ENCODE data around the gene COIL.

The COIL gene

DNA sequence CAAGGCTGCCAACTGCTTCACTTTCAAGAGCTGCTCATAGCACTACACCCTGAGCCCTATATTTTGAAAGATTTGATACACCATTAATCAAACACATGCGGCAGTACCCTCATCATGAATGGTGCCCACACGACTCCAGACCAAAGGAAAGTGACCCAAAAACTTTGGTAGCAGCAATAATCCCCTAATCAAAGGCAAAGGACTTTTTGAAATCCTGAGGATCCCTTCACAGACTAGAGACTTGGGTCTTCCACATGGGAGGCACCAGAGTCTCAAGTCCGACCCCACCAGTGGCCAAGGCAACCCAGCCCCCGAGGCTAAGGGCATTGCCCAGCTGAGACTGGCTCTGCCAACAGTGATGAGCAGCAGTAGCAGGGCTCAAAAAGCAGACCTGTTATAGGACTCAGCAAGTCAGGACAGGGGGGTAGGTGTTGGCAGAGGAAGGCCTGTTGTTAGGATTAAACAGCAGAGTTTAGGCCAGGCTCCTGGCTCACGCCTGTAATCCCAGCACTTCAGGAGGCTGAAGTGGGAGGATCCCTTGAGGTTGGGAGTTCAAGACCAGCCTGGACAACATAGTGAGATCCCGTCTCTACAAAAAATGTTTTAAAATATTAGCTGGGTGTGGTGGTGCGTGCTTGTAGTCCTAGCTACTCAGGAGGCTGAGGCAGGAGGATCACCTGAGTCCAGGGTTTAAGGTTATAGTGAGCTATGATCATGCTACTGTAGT lies 50.2 kb downstream of the COIL start:
- peaks cover 52% of the 10 kb centered on the region for H3K4me1 Mint-ChIP-seq
- H3K36me3 Mint-ChIP-seq: peaks cover 89% of the 10 kb centered on the region
- H3K27ac Mint-ChIP-seq: peak overlapping the region; percentile 92
- no peaks in the 10 kb centered on the region for H3K9me3 Mint-ChIP-seq
- peak overlapping the region; percentile 77 for H3K4me3 Mint-ChIP-seq
- no peak for ATAC-seq
- no peak for DNase-seq (ENCODE audit: low spot score in 2 of 2)

DNA sequence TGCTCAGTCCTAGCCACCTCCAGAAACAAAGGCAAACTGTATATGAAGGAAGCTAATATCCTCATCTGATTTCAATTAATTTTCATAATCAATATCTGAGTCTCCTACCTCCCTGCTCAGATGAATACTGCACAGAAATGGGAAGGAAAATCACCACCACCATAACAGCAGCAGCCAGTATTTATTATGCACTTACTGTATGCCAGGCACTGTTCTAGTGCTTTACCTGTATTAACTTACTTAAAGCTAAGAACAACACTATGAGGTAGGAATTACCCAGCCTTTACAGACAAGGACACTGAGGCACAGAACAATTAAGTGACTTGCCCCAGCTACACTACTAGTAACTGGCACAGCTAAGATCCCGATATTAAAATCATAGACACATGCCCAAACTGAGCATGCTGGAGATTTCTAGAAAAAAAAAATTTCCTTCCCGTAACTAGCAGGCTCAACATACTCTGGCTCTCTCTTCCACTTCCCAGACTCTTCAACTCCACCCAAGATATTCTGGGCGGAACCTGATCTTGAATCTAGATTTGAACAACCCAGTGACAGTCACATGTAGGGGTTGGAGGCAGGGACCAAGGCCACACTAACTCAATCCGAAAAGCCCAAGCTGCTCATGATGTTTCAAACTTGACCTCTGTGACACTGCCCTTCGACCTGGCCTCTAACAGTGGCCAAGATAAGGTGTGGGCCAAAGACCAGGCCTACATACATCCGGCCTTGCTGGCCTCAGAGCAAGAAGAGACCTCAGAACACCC lies 50.9 kb downstream of the COIL start:
- no peak for ATAC-seq
- peaks cover 44% of the 10 kb centered on the region for H3K4me1 Mint-ChIP-seq
- DNase-seq (ENCODE audit: low spot score in 2 of 2): no peak
- H3K36me3 Mint-ChIP-seq: peaks cover 91% of the 10 kb centered on the region
- H3K4me3 Mint-ChIP-seq: peak overlapping the region; percentile 77
- H3K9me3 Mint-ChIP-seq: no peaks in the 10 kb centered on the region
- H3K27ac Mint-ChIP-seq: peak overlapping the region; percentile 92

DNA sequence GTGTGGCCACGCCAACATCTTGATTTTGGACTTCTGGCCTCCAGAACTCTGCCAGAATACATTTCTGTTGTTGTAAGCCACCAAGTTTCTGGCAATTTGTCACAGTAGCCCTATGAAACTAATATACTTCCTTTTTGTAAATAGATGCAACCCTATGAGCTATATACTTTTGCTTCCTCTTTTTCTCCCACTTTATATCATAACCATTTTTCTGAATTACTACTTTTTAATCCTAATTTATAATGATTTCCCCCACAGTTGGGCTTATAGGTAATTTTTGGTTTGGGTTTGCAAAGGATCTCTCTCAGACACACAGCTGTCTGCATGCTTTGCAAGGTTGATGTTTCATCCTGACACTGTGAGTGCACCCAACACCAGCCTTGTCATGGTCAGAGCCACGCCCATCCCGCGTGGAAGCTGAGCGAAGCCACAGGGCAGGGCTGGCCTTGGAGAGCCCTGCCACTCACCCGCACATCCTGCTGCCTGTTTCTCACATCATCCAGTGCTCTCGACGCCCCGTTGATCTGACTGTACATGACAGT lies 52.8 kb downstream of the COIL start:
- H3K36me3 Mint-ChIP-seq: peaks cover 91% of the 10 kb centered on the region

GRCh38 chr17:56903560-56903959 lies 57.3 kb downstream of the COIL start:
- no peak for ATAC-seq
- Mint-ChIP-seq H3K27ac (no peak overlapping the region), H3K9me3 (no peaks in the 10 kb centered on the region), H3K4me1 (peaks cover 30% of the 10 kb centered on the region), H3K4me3 (no peak overlapping the region), H3K36me3 (peaks cover 100% of the 10 kb centered on the region)
- no peak for DNase-seq (ENCODE audit: low spot score in 2 of 2)

More for the DNA sequence above, 52.8 kb downstream of the COIL start:
- Mint-ChIP-seq H3K9me3 (no peaks in the 10 kb centered on the region), H3K4me1 (peaks cover 50% of the 10 kb centered on the region), H3K27ac (peak overlapping the region; percentile 50), H3K4me3 (no peak overlapping the region)
- DNase-seq (ENCODE audit: low spot score in 2 of 2): no peak
- peak; percentile 94 for ATAC-seq

GRCh38 chr17:56902348-56902747 lies 58.5 kb downstream of the COIL start:
- H3K36me3 Mint-ChIP-seq: peaks cover 100% of the 10 kb centered on the region
- DNase-seq (ENCODE audit: low spot score in 2 of 2) (no peak), ATAC-seq (no peak)
- H3K27ac Mint-ChIP-seq: no peak overlapping the region
- H3K4me1 Mint-ChIP-seq: peaks cover 25% of the 10 kb centered on the region
- H3K9me3 Mint-ChIP-seq: no peaks in the 10 kb centered on the region
- H3K4me3 Mint-ChIP-seq: no peak overlapping the region

GRCh38 chr17:56899403-56899802 lies 61.4 kb downstream of the COIL start:
- Mint-ChIP-seq H3K4me1 (peaks cover 23% of the 10 kb centered on the region), H3K36me3 (peaks cover 100% of the 10 kb centered on the region), H3K9me3 (no peaks in the 10 kb centered on the region), H3K4me3 (no peak overlapping the region), H3K27ac (peak overlapping the region; percentile 50)
- ATAC-seq: no peak
- no peak for DNase-seq (ENCODE audit: low spot score in 2 of 2)

DNA sequence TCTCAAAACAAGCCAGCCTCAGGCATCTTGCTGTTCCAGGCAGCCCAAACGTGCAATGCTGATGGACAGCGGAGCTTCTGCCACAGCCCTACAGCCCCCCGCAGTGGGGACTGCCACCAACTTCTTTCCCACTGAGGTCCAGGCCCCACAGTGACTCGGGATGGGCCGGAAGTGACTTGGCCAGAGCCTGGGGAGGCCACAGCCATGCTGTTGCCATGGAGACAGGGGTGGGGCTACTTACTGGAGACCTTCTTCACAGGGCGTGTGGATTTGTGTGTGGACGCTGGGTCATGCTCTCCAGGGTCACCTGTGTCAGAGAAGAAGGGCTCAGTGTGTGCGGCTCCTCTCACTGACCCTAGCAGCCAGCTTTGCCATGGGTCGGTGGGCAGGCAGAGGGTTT lies 62.0 kb downstream of the COIL start:
- H3K4me1 Mint-ChIP-seq: peaks cover 20% of the 10 kb centered on the region
- H3K4me3 Mint-ChIP-seq: no peak overlapping the region
- H3K27ac Mint-ChIP-seq: peak overlapping the region; percentile 50
- no peaks in the 10 kb centered on the region for H3K9me3 Mint-ChIP-seq
- peaks cover 100% of the 10 kb centered on the region for H3K36me3 Mint-ChIP-seq
- ATAC-seq: no peak
- DNase-seq (ENCODE audit: low spot score in 2 of 2): no peak

DNA sequence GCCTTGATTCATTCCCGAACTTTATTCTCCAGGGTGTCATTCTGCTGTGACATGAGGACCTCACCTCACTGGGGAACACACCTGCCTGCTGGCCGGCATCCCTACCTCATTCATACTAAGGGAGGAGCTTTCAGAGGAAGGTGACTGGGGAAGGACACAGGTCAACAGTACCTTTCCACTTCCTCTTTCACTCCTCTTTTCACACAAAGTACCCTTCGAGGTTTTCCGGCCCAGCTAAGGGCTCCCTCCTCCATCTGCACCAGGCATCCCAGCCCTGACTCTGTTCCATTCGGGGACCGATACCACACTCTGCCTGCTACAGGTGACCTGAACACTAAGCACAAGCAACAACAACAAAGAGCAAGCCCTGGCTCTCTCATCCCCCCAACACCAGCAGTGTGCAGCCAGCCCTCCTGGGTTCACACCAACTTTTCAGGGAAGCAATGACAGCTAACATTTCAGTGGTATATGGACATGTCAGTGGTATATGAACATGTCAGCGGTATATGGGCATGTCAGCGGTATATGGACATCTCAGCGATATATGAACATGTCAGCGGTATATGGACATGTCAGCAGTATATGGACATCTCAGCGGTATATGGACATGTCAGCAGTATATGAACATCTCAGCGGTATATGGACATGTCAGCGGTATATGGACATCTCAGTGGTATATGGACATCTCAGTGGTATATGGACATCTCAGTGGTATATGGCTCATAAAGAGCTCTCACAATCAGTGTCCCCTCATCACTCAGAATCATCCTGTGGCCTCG lies 63.0 kb downstream of the COIL start:
- peaks cover 100% of the 10 kb centered on the region for H3K36me3 Mint-ChIP-seq
- DNase-seq (ENCODE audit: low spot score in 2 of 2): no peak
- H3K9me3 Mint-ChIP-seq: no peaks in the 10 kb centered on the region

DNA sequence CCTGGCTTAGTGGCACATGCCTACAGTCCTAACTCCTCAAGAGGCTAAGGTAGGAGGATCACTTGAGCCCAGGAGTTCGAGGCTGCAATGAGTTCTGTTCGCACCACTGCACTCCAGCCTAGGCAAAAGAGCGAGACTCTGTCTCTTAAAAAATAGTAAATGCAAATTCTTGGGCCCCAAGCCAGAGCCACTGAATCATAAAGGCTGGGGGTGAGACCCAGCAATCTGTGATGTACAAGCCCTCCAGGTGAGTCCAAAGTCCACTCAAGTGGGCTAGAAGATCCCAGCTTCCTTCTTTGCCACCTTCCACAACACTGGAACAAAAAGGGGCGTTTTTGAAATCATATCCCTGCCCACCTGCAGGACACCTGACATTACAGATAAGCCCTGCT lies 63.9 kb downstream of the COIL start:
- Mint-ChIP-seq H3K36me3 (peaks cover 100% of the 10 kb centered on the region), H3K4me3 (no peak overlapping the region), H3K9me3 (no peaks in the 10 kb centered on the region), H3K27ac (peak overlapping the region; percentile 13), H3K4me1 (peaks cover 36% of the 10 kb centered on the region)
- ATAC-seq (no peak), DNase-seq (ENCODE audit: low spot score in 2 of 2) (no peak)

More for the DNA sequence above, 63.0 kb downstream of the COIL start:
- Mint-ChIP-seq H3K4me1 (peaks cover 27% of the 10 kb centered on the region), H3K4me3 (no peak overlapping the region), H3K27ac (peak overlapping the region; percentile 13)
- ATAC-seq: no peak

- no peak overlapping the region for H3K4me3 Mint-ChIP-seq
- ATAC-seq: no peak
- DNase-seq (ENCODE audit: low spot score in 2 of 2): no peak
- H3K4me1 Mint-ChIP-seq: peaks cover 36% of the 10 kb centered on the region
- H3K9me3 Mint-ChIP-seq: no peaks in the 10 kb centered on the region
- H3K27ac Mint-ChIP-seq: no peak overlapping the region
- H3K36me3 Mint-ChIP-seq: peaks cover 100% of the 10 kb centered on the region
These were observed 64.5 kb downstream of the COIL start for GRCh38 chr17:56896217-56896967.

- Mint-ChIP-seq H3K4me1 (peaks cover 36% of the 10 kb centered on the region), H3K9me3 (no peaks in the 10 kb centered on the region), H3K27ac (peak overlapping the region; percentile 81), H3K36me3 (peaks cover 97% of the 10 kb centered on the region), H3K4me3 (no peak overlapping the region)
- no peak for ATAC-seq
- no peak for DNase-seq (ENCODE audit: low spot score in 2 of 2)
These were observed 65.9 kb downstream of the COIL start for GRCh38 chr17:56894859-56895455.

DNA sequence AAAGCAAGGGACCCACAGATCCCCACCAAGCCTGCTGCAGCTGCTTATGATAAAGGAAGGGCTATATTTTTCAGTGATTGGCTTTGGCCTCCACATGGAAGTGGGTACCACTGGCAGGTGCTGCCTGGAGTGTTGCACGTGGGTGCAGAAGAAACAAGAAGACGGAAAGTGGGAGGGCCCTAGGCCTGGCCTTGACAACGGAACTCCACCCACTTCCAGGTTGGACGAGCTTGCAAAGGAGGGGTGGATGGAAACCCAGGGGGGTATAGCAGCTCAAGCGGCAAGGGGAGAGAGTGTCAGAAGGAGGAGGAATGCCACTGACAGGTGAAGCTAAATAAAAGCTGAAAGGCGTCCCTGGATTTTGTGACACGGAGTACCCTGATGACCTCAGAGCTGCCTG lies 67.3 kb downstream of the COIL start:
- DNase-seq (ENCODE audit: low spot score in 2 of 2) (no peak), ATAC-seq (no peak)
- H3K4me1 Mint-ChIP-seq: peaks cover 36% of the 10 kb centered on the region
- no peaks in the 10 kb centered on the region for H3K9me3 Mint-ChIP-seq
- no peak overlapping the region for H3K4me3 Mint-ChIP-seq
- H3K27ac Mint-ChIP-seq: peak overlapping the region; percentile 18
- H3K36me3 Mint-ChIP-seq: peaks cover 95% of the 10 kb centered on the region

DNA sequence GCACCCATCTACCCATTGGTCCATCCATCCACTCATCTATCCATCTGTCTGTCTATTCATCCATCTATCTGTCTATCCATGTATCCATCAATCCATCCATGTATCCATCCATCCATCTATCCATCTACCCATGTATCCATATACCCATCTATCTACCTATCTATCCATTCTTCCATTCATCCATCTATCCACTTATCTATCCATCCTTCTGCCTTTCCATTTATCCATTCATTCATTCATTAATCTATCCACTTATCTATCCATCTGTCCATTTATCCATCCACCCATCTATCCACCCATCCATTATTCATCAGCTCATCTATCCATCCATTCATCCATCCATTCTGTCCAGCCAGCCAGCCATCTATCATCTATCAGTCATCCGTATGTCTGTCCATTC lies 68.5 kb downstream of the COIL start:
- no peak overlapping the region for H3K4me3 Mint-ChIP-seq
- H3K27ac Mint-ChIP-seq: no peak overlapping the region
- ATAC-seq: no peak
- peaks cover 91% of the 10 kb centered on the region for H3K36me3 Mint-ChIP-seq
- no peak for DNase-seq (ENCODE audit: low spot score in 2 of 2)
- H3K9me3 Mint-ChIP-seq: peaks cover 2% of the 10 kb centered on the region
- peaks cover 34% of the 10 kb centered on the region for H3K4me1 Mint-ChIP-seq

- Mint-ChIP-seq H3K27ac (no peak overlapping the region), H3K36me3 (peaks cover 90% of the 10 kb centered on the region), H3K9me3 (peaks cover 2% of the 10 kb centered on the region), H3K4me3 (no peak overlapping the region), H3K4me1 (peaks cover 33% of the 10 kb centered on the region)
- DNase-seq (ENCODE audit: low spot score in 2 of 2): peak; percentile 40 to 59
- peak; percentile 72 for ATAC-seq
These were observed 69.1 kb downstream of the COIL start for GRCh38 chr17:56891751-56892150.
